Common myeloid progenitor, CD34-positive (primary cell): ENCODE data around the gene HGS.
A peak's percentile ranks its signal among the peaks of the same experiment; 100 is the strongest.
"Not testable (repeated sequence)": the region's sequence is repeated elsewhere in the genome, so short reads cannot be mapped to it uniquely, and the experiment has no call there.

Experiments used
- CTCF ChIA-PET: fragments of 350-600 bp; sonication (Branson Sonifier 250); formaldehyde crosslinking; loops from one replicate; lab custom pipeline; 2021; ENCODE audit warnings: antibody characterized with exemption; lab: Charles Lee
- POLR2A ChIA-PET: fragments of 350-600 bp; sonication (Branson Sonifier 250); formaldehyde crosslinking; loops from one replicate; lab custom pipeline; 2021; ENCODE audit warnings: antibody characterized with exemption; lab: Charles Lee
- DNase-seq, 3 donors: peaks; one replicate each; pipeline versions ENCODE4 v3.0.0 to v3.0.0-alpha.2; 2013
- H3K27ac ChIP-seq, 2 experiments: 1 replicate in 1 of 2; 2 replicates in 1 of 2; pipeline ENCODE4 v1.7.0; 2013; ENCODE audit warnings: inconsistent platforms in 2 of 2, low read length in 2 of 2, mild to moderate bottlenecking in 2 of 2, low read depth in 1 of 2, moderate library complexity in 1 of 2; ENCODE audit not compliant: severe bottlenecking in 2 of 2, insufficient read depth in 1 of 2, poor library complexity in 1 of 2
- H3K27me3 ChIP-seq, 5 experiments: replicated peaks in 2 of 5; 1 replicate in 3 of 5; 2 replicates in 2 of 5; pipeline versions ENCODE4 v1.6.1 to v1.7.0; 2013; ENCODE audit warnings: low read length in 4 of 5, mild to moderate bottlenecking in 2 of 5, moderate library complexity in 2 of 5, inconsistent platforms in 1 of 5; ENCODE audit not compliant: insufficient read depth in 5 of 5, control insufficient read depth in 4 of 5
- H3K36me3 ChIP-seq, 4 experiments: 1 replicate in 2 of 4; 2 replicates in 2 of 4; pipeline versions ENCODE4 v1.6.1 to v1.7.0; 2013; ENCODE audit warnings: low read length in 3 of 4, control low read depth in 1 of 4, mild to moderate bottlenecking in 1 of 4; ENCODE audit not compliant: control insufficient read depth in 4 of 4, insufficient read depth in 4 of 4
- H3K4me1 ChIP-seq, 4 experiments: 1 replicate in 3 of 4; 2 replicates in 1 of 4; pipeline versions ENCODE4 v1.6.1 to v1.7.1; 2013; ENCODE audit warnings: low read length in 3 of 4, mild to moderate bottlenecking in 3 of 4, control low read depth in 1 of 4, inconsistent platforms in 1 of 4, moderate library complexity in 1 of 4; ENCODE audit not compliant: control insufficient read depth in 4 of 4, insufficient read depth in 4 of 4; ENCODE audit errors: control extremely low read depth in 1 of 4
- H3K4me3 ChIP-seq, 7 experiments: 1 replicate in 4 of 7; 2 replicates in 3 of 7; pipeline versions ENCODE4 v1.5.1 to v1.7.0; 2013; ENCODE audit warnings: mild to moderate bottlenecking in 7 of 7, low read length in 6 of 7, moderate library complexity in 6 of 7, inconsistent platforms in 2 of 7, low read depth in 2 of 7, control low read depth in 1 of 7; ENCODE audit not compliant: insufficient read depth in 4 of 7, control insufficient read depth in 1 of 7; ENCODE audit errors: extremely low read depth in 1 of 7
- H3K9me3 ChIP-seq, 5 experiments: 1 replicate in 4 of 5; 2 replicates in 1 of 5; pipeline versions ENCODE4 v1.6.1 to v1.7.1; 2013; ENCODE audit warnings: low read length in 4 of 5, mild to moderate bottlenecking in 2 of 5, inconsistent platforms in 1 of 5, low read depth in 1 of 5, moderate library complexity in 1 of 5; ENCODE audit not compliant: control insufficient read depth in 4 of 5, insufficient read depth in 2 of 5; ENCODE audit errors: control extremely low read depth in 1 of 5
- WGBS: methylation state at CpG from one replicate; pipeline ENCODE4 v1.1.5; 2013; ENCODE audit not compliant: insufficient coverage; 5-methylcytosine and 5-hydroxymethylcytosine counted together

HGS gene

DNA sequence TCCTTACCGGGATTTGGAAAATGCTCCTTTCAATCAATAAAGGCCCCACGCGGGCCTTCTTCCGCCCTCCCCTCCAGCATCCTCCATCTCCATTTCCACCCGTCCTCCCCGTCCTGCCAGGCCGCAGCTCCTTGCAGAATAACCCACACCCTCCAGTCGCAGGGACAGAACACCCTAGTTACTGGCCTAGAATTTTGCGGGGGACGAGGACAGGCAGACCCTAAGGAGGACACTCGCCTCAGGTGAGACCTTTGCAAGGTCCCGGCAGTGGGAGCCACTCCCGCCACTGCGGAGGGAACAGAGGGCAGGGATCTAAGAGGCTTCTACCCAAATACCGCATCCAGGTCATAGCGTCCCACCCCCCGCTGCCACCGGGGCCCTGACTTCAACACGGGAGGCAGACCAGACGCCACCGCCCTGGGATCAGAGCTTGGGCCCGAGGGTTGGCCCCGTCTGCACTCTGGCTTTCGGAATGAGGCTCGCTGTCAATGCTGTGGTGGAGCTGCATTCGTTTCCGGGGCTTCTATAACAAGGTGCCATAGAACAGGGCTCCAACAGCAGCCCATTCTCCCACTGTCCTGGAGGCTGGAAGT lies 55.1 kb downstream of the HGS start:
- Histone ChIP-seq H3K4me3 (no peak overlapping the region), H3K36me3 (no peaks in the 10 kb centered on the region), H3K27me3 (peaks cover 0 to 18% (median 2%) of the 10 kb centered on the region in 5 experiments), H3K27ac (no peak overlapping the region), H3K4me1 (peaks cover 0 to 22% (median 20%) of the 10 kb centered on the region in 4 experiments), H3K9me3 (no peaks in the 10 kb centered on the region)
- ChIA-PET POLR2A (no interaction called here), CTCF (interaction anchor here (0.9 to 1.8 kb wide), 3 partner anchors 9 to 83 kb away, joined by 3 to 4 read pairs (median 4); no protein-coding TSS in a partner anchor)
- WGBS: 97% methylated on average over 21 of the region's 27 CpGs
- DNase-seq: no peak

GRCh38 chr17:81739593-81739992 lies 55.8 kb downstream of the HGS start:
- DNase-seq, H3K36me3 ChIP-seq, H3K27ac ChIP-seq, H3K9me3 ChIP-seq, H3K4me3 ChIP-seq, POLR2A ChIA-PET: not testable (repeated sequence)
- 97% methylated on average over 7 of the region's 8 CpGs for WGBS
- H3K27me3 ChIP-seq: peaks cover 0 to 18% (median 2%) of the 10 kb centered on the region in 5 experiments
- H3K4me1 ChIP-seq: peaks cover 0 to 22% (median 19%) of the 10 kb centered on the region in 4 experiments
- CTCF ChIA-PET: interaction anchor here (0.9 to 1.8 kb wide), 3 partner anchors 10 to 82 kb away, joined by 3 to 4 read pairs (median 4); no protein-coding TSS in a partner anchor

DNA sequence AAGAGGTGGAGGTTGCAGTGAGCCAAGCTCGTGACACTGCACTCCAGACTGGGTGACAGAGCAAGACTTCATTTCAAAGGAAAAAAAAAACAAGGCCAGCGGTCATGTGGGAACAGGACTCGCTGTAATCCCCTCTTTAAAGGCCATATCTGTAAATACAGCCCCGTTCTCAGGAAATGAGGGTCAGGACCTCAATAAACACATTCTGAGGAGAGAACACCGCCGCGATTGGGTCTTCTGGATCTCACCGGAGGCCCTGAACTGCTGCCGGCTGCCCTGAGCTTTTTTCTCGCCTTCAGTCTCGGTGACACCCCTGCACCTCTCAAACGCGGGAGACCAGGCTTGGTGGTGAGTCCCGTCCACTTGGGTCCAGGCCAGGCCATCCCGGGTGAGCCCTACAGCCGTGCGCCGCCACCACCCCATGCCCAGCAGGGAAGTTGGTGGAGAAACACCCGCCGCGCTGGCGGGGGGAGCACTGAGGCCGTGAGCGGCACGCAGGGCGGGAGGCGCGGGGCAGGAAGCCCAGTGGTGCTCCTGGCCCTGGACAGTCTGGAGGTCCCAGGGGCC lies 56.7 kb downstream of the HGS start:
- Histone ChIP-seq H3K36me3 (no peaks in the 10 kb centered on the region), H3K27ac (no peak overlapping the region), H3K27me3 (peaks cover 0 to 18% (median 2%) of the 10 kb centered on the region in 5 experiments), H3K4me3 (peak overlapping the region in 1 of 7 experiments; percentile 11), H3K9me3 (no peaks in the 10 kb centered on the region), H3K4me1 (peaks cover 0 to 17% (median 13%) of the 10 kb centered on the region in 4 experiments)
- WGBS: 11% methylated on average over 24 of the region's 28 CpGs
- CTCF ChIA-PET: no interaction called here
- POLR2A ChIA-PET: no interaction called here
- DNase-seq: peak in 2 of 3 donors; percentile 29 to 55

DNA sequence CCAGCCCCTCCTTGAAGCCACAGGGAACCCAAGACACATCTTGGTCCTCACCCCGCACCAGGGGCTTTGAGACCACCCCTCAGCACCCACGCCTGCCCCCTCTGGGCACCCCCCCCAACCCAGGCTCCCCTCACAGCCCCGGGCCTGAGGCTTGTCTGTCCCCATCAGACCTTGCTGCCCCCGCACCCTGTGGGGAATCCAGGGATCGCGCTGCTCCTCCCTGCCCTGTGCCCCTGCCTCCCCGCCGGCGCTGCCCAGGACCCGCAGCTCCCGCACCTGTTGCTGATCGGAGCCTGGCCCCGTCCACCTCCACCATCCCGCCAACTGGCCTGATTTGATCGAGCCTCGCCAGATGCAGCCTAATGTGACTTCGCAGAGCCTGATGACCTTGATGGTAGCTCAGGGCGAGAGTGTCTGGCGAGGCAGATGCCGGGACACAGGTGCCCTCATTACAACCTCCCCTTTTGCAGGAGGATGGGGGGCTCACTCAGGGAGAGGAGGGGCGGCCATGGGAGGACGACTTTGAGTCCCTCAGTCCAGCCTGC lies 57.3 kb downstream of the HGS start:
- peaks cover 0 to 11% (median 6%) of the 10 kb centered on the region in 4 experiments for H3K4me1 ChIP-seq

GRCh38 chr17:81741594-81742452 lies 58.0 kb downstream of the HGS start:
- H3K27me3 ChIP-seq: peaks cover 0 to 18% (median 2%) of the 10 kb centered on the region in 5 experiments
- POLR2A ChIA-PET: no interaction called here
- peaks cover 0 to 9% (median 4%) of the 10 kb centered on the region in 4 experiments for H3K4me1 ChIP-seq
- H3K36me3 ChIP-seq: no peaks in the 10 kb centered on the region
- H3K27ac ChIP-seq: no peak overlapping the region
- no peak overlapping the region for H3K4me3 ChIP-seq
- CTCF ChIA-PET: no interaction called here
- DNase-seq: peak; percentile 28 to 78 (median 50)
- H3K9me3 ChIP-seq: no peaks in the 10 kb centered on the region
- 79% methylated on average over 15 of the region's 26 CpGs for WGBS

More for the DNA sequence above, 57.3 kb downstream of the HGS start:
- Histone ChIP-seq H3K27me3 (peaks cover 0 to 18% (median 2%) of the 10 kb centered on the region in 5 experiments), H3K4me3 (no peak overlapping the region), H3K27ac (no peak overlapping the region), H3K9me3 (no peaks in the 10 kb centered on the region), H3K36me3 (no peaks in the 10 kb centered on the region)
- no peak for DNase-seq
- 59% methylated on average over 12 of the region's 22 CpGs for WGBS
- ChIA-PET POLR2A (no interaction called here), CTCF (no interaction called here)
